Mucosa of descending colon (tissue), 3 donors: ENCODE data around the gene ARMC8. TPM values are rescaled to one million over a fixed set of nuclear protein-coding genes. Genes with fewer than 3 reads are reported as not detected.

ENCODE experiments used
- ATAC-seq: fragments of 200-7000 bp; cut with Tn5 transposase; one replicate; pipeline ENCODE4 v1.9.1; 2020; ENCODE audit warnings: mild to moderate bottlenecking, moderate library complexity
- DNase-seq, 3 donors: peaks; one replicate each; pipeline ENCODE4 v3.0.0-alpha.2; 2020
- H3K36me3 ChIP-seq: fragments of 200-600 bp; one replicate; pipeline ENCODE4 v1.8.0; 2021; ENCODE audit warnings: low read depth, mild to moderate bottlenecking
- H3K4me1 ChIP-seq: fragments of 200-600 bp; one replicate; pipeline ENCODE4 v1.8.0; 2021; ENCODE audit warnings: low read depth, mild to moderate bottlenecking
- H3K4me3 ChIP-seq: fragments of 200-600 bp; one replicate; pipeline ENCODE4 v1.8.0; 2021; ENCODE audit warnings: mild to moderate bottlenecking
- H3K9me3 ChIP-seq: fragments of 200-600 bp; one replicate; pipeline ENCODE4 v1.8.0; 2021; ENCODE audit warnings: mild to moderate bottlenecking
- intact Hi-C, 2 donors: fragments of 100-400 bp; cut with DNase I in 1 of 2; cut with micrococcal nuclease in 1 of 2; formaldehyde crosslinking; loops; one replicate each; pipeline versions ENCODE4 v1.11.0 to v1.11.1; 2022; cut with DNase I, micrococcal nuclease
- total RNA-seq, 3 donors: library from RNA; stranded (reverse); fragmentation: NEBNext Ultra II Directional in 2 of 3; extraction: Animal tissue kit (Norgen Biotek cat#: 25700) in 2 of 3; gene quantifications; one replicate each; pipeline versions ENCODE4 v1.2.1 to v1.2.4, GENCODE V29; 2021 to 2023
- TF ChIP-seq, protein P1 (sequence below): fragments of 200-600 bp; IDR thresholded peaks from one replicate; pipeline ENCODE4 v1.8.0; 2022; ENCODE audit warnings: antibody characterized with exemption, mild to moderate bottlenecking
- donor health status: DM: no; HTN: no; CAD: no; lungs with moderate emphysema.
- donor health status: DM: no; HTN: no; CAD: no.
- donor health status: DM: no; HTN: yes; CAD: no.

The ARMC8 gene
- total RNA-seq, 3 donors from 2014 or later, result 33.5 to 50.7 (median 48.0) TPM

DNA sequence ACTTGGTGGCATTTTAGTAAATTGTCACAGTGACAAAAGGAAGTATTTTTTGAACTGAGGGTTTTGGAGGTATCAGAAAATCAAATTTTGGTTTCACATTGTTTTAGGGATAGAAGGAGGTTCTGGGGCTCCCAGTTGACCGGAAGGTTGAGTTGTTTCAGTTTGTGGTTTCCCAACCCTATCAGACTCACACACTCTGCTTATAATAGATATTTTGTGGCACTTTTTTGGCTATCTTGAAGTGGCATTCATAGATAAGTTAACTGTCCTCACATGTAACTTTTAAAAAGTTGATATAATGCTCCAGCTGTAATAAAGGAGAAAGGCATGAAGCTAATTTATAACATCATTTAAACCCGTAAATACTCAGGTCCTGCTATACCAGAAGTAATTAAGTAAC, 12.8 kb downstream of the ARMC8 start:
- no peak overlapping the region for H3K4me3 ChIP-seq
- peaks cover 2% of the 10 kb centered on the region for H3K4me1 ChIP-seq
- TF ChIP-seq, protein P1, sequence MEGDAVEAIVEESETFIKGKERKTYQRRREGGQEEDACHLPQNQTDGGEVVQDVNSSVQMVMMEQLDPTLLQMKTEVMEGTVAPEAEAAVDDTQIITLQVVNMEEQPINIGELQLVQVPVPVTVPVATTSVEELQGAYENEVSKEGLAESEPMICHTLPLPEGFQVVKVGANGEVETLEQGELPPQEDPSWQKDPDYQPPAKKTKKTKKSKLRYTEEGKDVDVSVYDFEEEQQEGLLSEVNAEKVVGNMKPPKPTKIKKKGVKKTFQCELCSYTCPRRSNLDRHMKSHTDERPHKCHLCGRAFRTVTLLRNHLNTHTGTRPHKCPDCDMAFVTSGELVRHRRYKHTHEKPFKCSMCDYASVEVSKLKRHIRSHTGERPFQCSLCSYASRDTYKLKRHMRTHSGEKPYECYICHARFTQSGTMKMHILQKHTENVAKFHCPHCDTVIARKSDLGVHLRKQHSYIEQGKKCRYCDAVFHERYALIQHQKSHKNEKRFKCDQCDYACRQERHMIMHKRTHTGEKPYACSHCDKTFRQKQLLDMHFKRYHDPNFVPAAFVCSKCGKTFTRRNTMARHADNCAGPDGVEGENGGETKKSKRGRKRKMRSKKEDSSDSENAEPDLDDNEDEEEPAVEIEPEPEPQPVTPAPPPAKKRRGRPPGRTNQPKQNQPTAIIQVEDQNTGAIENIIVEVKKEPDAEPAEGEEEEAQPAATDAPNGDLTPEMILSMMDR, result no peak
- intact Hi-C loops, result no loop called here
- ATAC-seq (no peak), DNase-seq (no peak)
- no peaks in the 10 kb centered on the region for H3K36me3 ChIP-seq
- no peaks in the 10 kb centered on the region for H3K9me3 ChIP-seq

- ATAC-seq, result no peak
- Histone ChIP-seq H3K4me3 (no peak overlapping the region), H3K4me1 (peaks cover 2% of the 10 kb centered on the region), H3K36me3 (no peaks in the 10 kb centered on the region), H3K9me3 (no peaks in the 10 kb centered on the region)
- TF ChIP-seq, protein P1, result no peak
- no peak for DNase-seq
- intact Hi-C loops, result no loop called here
Observed at GRCh38 chr3:138200424-138200823, 13.3 kb downstream of the ARMC8 start.

DNA sequence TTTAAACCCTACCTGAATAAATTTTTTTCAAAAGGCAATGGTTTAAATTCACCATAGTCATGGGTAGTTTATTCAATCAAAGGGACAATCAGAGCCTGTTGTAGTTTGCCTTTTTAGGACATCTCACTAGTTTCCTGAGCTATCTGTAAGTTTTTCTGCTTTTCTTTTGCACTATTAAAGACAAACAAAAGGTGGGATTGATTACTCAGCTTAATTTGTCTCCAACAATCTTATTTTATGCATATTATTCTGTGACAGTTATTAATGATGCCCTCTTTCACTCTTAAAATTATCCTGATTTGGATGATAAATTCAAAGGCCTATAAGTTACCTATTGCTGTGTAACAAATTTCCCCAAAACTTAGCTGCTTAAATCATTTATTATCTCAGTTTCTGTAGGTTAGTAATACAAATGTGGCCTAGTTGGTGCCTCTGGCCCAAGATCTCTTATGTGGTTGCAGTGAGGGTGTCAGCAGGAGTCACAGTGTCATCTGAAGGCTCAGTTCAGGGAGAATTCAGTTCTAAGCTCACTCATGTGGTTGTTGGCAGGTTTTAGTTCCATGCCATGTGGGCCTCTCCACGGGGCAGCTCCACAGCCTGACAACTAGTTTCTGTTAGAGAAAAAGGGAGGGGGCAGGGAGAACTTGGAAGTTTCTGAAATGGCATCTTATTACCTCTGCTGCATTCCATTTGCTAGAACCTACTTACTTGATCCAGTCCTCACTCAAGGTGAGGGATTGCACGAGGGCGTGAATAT, 16.0 kb downstream of the ARMC8 start:
- TF ChIP-seq, protein P1, result no peak
- Histone ChIP-seq H3K36me3 (no peaks in the 10 kb centered on the region), H3K4me3 (no peak overlapping the region), H3K9me3 (no peaks in the 10 kb centered on the region), H3K4me1 (peaks cover 2% of the 10 kb centered on the region)
- ATAC-seq (no peak), DNase-seq (no peak)
- intact Hi-C loops, result no loop called here

DNA sequence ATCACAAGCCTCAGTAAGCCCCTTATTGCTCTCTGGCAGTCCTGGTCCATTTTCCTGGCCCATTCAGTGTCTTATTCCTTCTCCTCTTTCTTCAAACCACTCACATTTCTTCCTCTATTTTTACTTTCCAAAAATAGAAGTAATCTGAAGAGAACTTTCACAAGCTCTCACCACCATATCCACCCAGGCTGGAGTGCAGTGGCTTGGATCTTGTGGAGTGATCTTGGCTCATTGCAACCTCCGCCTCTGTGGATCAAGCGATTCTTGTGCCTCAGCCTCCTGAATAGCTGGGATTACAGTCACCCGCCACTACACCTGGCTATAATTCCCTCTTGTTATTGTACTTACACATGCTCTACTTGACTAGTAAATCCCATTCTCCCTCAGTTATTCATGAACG, 16.8 kb downstream of the ARMC8 start:
- intact Hi-C loops, result no loop called here
- Histone ChIP-seq H3K4me3 (no peak overlapping the region), H3K36me3 (no peaks in the 10 kb centered on the region), H3K9me3 (no peaks in the 10 kb centered on the region), H3K4me1 (peaks cover 2% of the 10 kb centered on the region)
- ATAC-seq (no peak), DNase-seq (no peak)
- TF ChIP-seq, protein P1, result no peak

- H3K36me3 ChIP-seq, result no peaks in the 10 kb centered on the region
- TF ChIP-seq, protein P1, result no peak
- no peak for DNase-seq
- no peak for ATAC-seq
- no peak overlapping the region for H3K4me3 ChIP-seq
- no peaks in the 10 kb centered on the region for H3K9me3 ChIP-seq
- no peaks in the 10 kb centered on the region for H3K4me1 ChIP-seq
- intact Hi-C loops, result no loop called here
Observed at GRCh38 chr3:138205527-138205926, 18.4 kb downstream of the ARMC8 start.

GRCh38 chr3:138206196-138206595, 19.1 kb downstream of the ARMC8 start:
- Histone ChIP-seq H3K4me3 (no peak overlapping the region), H3K4me1 (no peaks in the 10 kb centered on the region), H3K9me3 (no peaks in the 10 kb centered on the region), H3K36me3 (no peaks in the 10 kb centered on the region)
- no peak for ATAC-seq
- no peak for DNase-seq
- intact Hi-C loops, result no loop called here
- TF ChIP-seq, protein P1, result no peak
